SU-DHL-6 (cell line): Measurements from ENCODE around the gene B3GLCT.

ENCODE experiments used
- EZH2phosphoT487 ChIP-seq: fragments of 200-600 bp; sonication (generic), shearing (Covaris generic); conservative IDR thresholded peaks from 2 replicates; pipeline ENCODE4 v1.6.1; 2018; ENCODE audit warnings: mild to moderate bottlenecking, antibody characterized with exemption, low read length, moderate library complexity, mixed read lengths
- TF ChIP-seq, protein P1 (sequence below): fragments of 200-600 bp; sonication (generic); IDR thresholded peaks from one replicate; pipeline ENCODE4 v1.5.1; 2017; ENCODE audit warnings: antibody characterized with exemption, mild to moderate bottlenecking, low read length, moderate library complexity; ENCODE audit not compliant: insufficient read depth, poor library complexity, severe bottlenecking

DNA sequence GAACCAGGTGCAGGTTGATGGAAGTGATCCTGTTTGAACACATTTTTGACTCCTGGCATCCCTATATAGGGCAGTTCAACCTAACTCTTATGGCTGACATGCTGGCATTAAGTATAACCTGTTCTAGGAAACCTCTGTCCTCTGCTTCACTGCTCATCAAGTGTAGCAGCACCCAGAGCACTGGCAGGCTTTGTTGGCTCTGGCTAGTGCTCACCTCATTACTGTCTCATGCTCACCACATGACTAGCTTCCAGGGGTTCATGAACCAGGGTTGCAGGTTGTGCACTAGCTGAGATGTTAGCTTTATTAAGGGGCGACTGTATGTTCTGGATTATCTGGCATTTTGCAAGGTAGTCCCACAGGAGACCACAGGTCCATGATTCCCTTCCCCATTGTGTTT, 63.6 kb downstream of the B3GLCT start:
- TF ChIP-seq, protein P1, sequence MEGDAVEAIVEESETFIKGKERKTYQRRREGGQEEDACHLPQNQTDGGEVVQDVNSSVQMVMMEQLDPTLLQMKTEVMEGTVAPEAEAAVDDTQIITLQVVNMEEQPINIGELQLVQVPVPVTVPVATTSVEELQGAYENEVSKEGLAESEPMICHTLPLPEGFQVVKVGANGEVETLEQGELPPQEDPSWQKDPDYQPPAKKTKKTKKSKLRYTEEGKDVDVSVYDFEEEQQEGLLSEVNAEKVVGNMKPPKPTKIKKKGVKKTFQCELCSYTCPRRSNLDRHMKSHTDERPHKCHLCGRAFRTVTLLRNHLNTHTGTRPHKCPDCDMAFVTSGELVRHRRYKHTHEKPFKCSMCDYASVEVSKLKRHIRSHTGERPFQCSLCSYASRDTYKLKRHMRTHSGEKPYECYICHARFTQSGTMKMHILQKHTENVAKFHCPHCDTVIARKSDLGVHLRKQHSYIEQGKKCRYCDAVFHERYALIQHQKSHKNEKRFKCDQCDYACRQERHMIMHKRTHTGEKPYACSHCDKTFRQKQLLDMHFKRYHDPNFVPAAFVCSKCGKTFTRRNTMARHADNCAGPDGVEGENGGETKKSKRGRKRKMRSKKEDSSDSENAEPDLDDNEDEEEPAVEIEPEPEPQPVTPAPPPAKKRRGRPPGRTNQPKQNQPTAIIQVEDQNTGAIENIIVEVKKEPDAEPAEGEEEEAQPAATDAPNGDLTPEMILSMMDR = no peak
- TF ChIP-seq EZH2phosphoT487 = no peak
